Activated CD4-positive, alpha-beta T cell treated with anti-CD3 and anti-CD28 coated beads for 1 hour (primary cell): ENCODE measurements around the gene APIP.

Experiments used
- DNase-seq: peaks from one replicate; pipeline ENCODE4 v3.0.0-alpha.2; 2020

The APIP gene

DNA sequence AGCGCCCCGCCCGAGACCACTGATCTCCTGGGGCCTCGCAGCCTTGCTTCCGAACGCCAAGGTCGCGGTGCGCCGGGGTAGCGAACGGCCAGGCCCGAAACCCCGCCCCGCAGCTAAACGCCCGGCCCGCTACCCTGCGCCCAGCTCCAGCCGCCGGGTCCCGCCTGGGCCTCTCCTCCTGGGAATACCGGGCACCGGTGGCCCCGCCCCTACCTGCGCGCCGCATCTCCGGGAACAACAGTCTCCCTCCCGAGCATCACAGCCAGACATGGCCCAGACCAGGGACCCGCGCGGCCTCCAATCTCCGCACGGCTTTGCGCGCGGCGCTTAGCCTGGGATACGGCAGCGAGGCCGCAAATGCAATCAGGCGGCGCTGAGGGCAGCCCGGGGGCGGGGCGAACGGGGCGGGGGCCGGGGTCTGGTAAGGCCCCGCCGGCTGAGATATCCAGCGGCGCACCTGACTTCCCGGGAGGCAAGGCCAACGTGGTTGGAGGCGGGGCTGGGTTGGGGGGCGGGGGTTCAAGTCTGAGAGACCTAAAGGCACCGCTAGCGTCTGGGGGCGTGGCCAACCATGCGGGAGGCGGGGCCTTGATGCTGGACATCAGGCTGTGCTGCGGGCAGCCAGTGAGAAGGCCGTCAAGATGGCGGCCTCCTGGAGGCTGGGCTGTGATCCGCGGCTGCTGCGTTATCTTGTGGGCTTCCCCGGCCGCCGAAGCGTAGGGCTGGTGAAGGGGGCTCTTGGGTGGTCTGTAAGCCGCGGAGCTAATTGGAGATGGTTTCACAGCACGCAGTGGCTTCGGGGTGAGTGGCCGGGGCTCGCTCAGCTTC is at the start of gene APIP, which contains the start of gene PDHX:
APIP (minus strand) TSS at position 365 of the 828 bp plus-strand sequence; CDS start at position 270, 95 bp downstream.
PDHX (plus strand) TSS at position 604 of the 828 bp plus-strand sequence; CDS start at position 642, 38 bp downstream.
- DNase-seq = peak; percentile 84

DNA sequence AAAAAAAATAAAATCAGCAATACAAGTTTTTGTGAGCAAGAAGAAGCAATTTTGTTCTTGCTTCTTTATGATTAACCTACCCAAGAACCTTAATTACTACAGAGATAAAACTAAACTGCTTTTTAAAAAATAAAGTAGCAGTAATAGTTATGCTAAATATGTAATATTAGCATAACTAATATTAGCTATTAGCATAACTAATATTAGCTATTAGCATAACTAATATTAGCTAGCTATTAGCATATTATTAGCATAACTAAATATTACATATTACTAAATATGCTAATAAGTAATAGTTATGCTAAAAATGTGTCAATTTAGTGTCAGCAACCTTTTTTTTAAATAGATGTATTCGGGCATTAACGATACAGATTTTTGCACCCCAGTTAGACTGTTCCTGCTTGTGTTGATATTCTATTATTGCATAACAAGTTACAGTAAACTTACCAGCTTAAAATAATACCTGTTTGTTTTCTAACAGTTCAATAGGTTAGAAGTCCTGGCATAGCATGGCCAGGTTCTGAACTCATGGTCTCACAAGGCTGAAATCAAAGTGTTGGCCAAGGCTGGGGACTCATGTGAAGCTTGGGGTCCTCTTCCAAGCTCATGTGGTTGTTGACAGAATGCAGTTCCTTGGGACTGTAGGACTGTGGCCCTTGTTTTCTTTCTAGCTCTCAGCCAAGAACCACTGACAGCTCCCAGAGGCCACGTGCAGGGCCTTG is 48.6 kb upstream of the APIP start:
- no peak for DNase-seq

DNA sequence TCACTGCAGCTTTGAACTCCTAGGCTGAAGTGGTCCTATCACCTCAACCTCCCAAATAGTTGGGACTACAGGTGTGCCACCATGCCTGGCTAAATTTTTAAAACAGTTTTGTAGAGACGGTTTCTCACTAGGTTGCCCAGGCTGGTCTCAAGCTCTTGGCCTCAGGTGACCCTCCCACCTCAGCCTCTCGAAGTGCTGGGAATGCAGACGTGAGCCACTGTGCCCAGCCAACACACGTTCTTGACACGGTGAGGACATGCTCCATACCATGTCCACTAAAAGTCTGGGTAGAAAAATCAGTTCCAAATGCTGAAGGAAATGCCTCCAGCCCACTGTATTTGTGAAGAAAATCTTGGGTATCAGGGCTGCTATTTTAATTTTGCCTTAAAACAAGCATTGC is 47.2 kb upstream of the APIP start:
- no peak for DNase-seq

- DNase-seq = no peak
Observed at GRCh38 chr11:34962034-34962433, 45.9 kb upstream of the APIP start.

DNA sequence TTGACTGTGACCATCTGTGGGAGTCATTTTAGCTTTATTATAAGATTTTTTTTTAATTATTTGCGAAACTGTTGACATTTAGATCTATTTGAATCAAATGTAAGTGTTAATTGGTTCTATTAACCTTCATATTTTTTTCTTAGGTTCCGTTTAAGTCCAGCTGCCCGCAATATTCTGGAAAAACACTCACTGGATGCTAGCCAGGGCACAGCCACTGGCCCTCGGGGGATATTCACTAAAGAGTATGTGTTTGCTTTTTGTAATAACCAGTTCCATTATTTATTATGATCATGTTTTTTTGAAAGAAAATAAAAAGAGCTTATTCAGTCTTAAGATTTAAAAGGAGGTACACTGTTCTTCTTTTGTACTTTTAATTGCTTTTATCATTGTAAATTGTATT is 44.1 kb upstream of the APIP start:
- no peak for DNase-seq

DNA sequence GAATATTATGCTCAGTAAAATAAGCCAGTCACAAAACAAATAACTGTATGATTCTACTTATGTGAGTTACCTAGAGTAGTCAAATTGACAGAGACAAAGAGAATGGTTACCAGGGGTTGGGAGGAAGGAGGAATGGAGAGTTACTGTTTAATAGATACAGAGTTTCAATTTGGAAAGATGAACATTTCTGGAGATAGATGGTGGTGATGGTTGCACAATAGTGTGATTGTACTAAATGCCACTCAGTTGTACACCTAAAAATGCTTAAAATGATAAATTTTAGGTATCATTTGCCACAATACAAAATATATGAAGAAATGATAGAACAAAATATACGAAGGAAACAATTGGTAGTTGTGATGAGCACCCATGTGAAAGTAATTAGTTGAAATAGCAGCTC is 43.6 kb upstream of the APIP start:
- no peak for DNase-seq

- DNase-seq = no peak
Observed at GRCh38 chr11:34957606-34958005, 41.4 kb upstream of the APIP start.

GRCh38 chr11:34957206-34957605 is 41.0 kb upstream of the APIP start:
- no peak for DNase-seq

GRCh38 chr11:34953955-34954354 is 37.8 kb upstream of the APIP start:
- DNase-seq = no peak

DNA sequence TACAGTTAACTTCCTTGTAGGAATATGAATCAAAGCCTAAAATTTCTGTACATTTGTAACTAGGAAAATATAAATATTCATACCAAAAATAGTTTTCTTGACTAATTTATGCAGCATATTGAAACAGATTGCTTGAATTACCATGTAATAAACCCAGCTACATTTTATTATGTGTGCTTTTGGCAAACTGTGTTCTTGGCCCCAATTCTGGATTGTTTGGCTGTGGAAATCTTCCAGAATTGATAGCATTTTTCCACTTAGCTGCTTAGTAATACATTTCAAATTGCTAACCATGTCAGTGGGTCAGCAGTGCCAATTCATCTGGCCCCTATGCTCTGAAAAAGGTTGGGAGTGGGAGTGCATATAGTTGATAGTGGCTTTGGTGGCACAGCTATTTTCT is 32.5 kb upstream of the APIP start:
- DNase-seq = no peak

GRCh38 chr11:34944692-34945091 is 28.5 kb upstream of the APIP start:
- DNase-seq = no peak

GRCh38 chr11:34941688-34942087 is 25.5 kb upstream of the APIP start:
- no peak for DNase-seq

DNA sequence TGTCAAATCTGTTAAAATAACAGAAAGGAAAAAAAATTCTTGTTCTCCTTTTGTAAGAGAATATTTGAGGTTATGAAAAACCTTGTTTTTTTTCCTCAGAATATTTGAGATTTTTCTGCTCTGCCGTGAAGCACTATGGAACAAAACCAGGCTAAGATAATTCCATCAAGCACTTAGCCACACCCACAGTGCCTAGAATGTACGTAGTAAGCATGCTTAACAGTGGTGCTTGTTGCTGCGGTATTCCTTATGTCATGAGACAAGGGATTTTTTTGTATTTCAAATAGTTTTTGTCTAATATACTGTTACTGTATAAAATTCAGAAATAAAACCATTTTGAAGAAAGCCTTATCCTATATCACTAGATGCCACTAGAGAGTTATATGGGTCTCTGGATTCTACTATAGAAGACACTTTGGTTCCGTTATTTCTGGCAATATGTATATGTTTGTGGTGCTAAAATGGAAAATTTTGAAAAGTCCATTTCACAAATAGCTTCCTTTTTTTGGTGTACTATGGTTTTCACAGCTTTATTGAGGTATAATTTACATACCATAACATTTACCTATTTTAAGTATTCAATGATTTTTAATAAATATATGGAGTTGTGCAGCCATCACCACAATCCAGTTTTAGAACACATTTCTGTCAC is 24.0 kb upstream of the APIP start:
- no peak for DNase-seq

DNA sequence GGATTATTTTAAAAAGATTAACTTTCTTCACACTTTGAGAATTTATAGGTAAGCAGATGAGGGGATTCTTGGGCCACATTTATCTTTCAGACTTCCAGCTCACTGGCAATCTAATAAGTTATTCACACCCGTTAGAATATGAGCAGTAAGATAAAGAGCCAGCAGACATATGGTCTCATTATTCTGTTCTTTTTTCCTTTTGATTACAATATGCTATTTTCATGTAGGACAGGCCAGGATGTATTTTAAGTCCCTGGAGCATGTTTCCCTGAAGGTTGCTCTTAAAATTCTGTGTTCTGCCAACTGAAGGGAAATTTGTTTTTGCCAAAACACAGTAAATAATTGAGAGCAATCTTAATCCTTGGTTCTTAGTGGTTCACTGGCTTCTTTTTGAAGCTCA is 22.4 kb upstream of the APIP start:
- no peak for DNase-seq

GRCh38 chr11:34936945-34937629 is 20.9 kb upstream of the APIP start:
- DNase-seq = no peak

DNA sequence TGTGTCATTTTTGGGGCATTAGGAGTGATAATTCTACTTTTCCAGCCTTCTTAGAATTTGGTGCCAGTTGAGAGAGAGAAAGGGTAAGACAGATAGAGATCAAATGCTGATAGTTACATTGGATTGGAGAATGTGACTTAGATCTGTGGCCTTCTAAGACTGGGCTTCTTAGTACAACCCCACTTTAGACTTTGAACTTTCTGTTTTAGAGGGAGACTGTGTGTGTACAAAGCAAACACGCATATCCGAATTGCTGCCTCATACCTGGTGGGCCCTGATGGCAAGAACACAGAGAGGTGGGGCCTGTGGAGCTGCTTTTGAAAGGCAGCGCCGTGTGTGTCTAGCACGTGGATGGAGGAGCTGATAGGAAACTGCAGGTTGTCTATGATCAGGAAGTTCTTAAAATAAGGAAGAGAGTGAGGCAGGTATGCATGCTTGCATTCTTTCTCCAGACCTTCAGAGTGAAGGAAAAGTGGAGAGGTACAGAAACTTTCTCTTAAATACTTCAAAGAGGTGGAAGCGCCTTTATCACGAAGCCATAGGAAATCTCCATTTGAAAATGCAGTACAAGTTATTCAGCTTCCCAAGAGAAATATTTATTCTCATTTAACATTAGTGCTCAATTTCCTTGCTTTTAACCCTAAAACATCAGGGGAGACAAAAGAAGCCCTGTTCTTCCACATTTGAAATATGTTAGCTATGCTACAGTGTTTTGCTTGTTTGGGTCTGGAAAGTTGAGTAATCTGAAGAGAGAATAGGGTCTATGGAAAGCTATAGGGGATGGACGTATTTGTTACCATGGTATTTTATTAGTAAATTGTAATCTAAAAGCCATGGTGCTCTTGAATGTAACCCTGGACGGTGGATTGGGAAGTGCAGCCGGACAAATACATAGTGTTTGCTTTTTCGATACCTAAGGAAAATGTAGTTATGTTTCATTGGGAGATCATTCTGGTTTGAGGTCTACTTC is 13.9 kb upstream of the APIP start:
- no peak for DNase-seq

- no peak for DNase-seq
Observed at GRCh38 chr11:34928960-34929680, 12.9 kb upstream of the APIP start.

DNA sequence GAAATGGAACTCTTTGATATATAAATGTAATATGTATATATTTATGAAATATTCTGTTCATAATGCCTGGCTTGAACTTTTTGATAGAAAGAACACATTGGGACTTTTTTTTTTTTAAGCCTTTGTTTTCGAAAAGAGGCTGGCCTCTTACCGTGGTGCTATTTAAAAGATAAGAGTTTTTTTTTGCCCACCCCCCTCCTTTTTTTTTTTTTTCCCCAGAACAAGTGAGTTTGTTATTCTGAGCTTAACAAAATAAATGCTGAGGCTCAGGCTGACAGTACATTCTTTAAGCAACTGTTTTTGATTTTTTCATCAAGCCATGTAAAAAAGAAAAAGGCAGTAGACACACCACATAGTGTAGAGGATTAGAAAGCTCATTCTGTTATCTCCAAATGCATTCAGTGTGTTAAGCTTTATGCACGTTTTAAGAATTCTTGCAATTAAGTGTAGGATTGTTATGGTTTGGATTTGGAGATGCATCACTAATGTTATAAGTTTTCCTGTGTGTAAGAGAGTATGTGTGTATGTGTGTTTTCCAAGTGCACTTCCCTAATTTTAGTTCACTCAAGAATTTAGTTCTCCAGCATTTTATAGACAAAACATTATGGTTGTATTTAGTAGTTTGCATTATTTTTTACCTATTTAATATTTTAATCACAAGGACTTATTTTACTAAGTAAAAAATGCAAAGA is 12.2 kb upstream of the APIP start:
- no peak for DNase-seq

DNA sequence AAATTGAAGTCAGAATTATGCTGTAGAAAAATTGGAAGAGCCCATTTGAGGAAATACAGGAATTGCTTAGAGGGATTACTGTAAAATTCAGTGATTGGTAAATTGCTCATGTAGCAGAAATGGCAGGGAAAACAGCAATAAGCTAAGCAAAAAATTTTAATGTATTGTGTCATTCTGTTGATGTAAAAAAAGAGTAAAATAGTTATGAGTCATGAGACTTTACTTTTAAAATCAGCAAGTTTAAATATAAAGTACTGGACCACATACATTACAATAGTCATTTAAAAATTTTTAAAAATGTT is 10.6 kb upstream of the APIP start:
- no peak for DNase-seq

GRCh38 chr11:34926101-34926830 is 10.1 kb upstream of the APIP start:
- no peak for DNase-seq
